ENCODE measurements around the gene AQP1. TPM values are rescaled to one million over a fixed set of nuclear protein-coding genes. Genes with fewer than 3 reads are reported as not detected.

The AQP1 gene
- total and polyA plus RNA-seq, 2 donors (not counting 1 experiment from before 2014, with no cell fraction given), result not detected

GRCh38 chr7:30910411-30911073 lies 1.1 kb upstream of the AQP1 start:
- DNase-seq (no peak), ATAC-seq (ENCODE audit: low read depth) (no peak)
- intact Hi-C loops (cut with micrococcal nuclease), result no loop called here
- Mint-ChIP-seq H3K4me1 (no peaks in the 10 kb centered on the region), H3K27me3 (peaks cover 5% of the 10 kb centered on the region), H3K4me3 (no peak overlapping the region), H3K9me3 (ENCODE audit: insufficient read depth) (no peaks in the 10 kb centered on the region), H3K27ac (no peak overlapping the region)
- H3K9me3 ChIP-seq (ENCODE audit: control extremely low read depth in 1 of 3, control insufficient read depth in 2 of 3, insufficient read depth in 1 of 3, low read length in 2 of 3), result no peaks in the 10 kb centered on the region
- no peak overlapping the region for H3K9ac ChIP-seq (ENCODE audit: low read length)
- CTCF ChIA-PET, result no interaction called here
- no peak overlapping the region for H3K27ac ChIP-seq (ENCODE audit: low read length in 2 of 2)
- H4K20me1 ChIP-seq (ENCODE audit: control insufficient read depth, insufficient read depth, low read length, poor library complexity, severe bottlenecking), result no peaks in the 10 kb centered on the region
- no peak for TF ChIP-seq EZH2 (IDR thresholded peaks at IDR 0.05; ENCODE audit: borderline replicate concordance, insufficient read depth, low read depth, low read length, poor library complexity, severe bottlenecking)
- TF ChIP-seq, protein P1, sequence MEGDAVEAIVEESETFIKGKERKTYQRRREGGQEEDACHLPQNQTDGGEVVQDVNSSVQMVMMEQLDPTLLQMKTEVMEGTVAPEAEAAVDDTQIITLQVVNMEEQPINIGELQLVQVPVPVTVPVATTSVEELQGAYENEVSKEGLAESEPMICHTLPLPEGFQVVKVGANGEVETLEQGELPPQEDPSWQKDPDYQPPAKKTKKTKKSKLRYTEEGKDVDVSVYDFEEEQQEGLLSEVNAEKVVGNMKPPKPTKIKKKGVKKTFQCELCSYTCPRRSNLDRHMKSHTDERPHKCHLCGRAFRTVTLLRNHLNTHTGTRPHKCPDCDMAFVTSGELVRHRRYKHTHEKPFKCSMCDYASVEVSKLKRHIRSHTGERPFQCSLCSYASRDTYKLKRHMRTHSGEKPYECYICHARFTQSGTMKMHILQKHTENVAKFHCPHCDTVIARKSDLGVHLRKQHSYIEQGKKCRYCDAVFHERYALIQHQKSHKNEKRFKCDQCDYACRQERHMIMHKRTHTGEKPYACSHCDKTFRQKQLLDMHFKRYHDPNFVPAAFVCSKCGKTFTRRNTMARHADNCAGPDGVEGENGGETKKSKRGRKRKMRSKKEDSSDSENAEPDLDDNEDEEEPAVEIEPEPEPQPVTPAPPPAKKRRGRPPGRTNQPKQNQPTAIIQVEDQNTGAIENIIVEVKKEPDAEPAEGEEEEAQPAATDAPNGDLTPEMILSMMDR (IDR thresholded peaks at IDR 0.05), result no peak
- no peaks in the 10 kb centered on the region for H3K27me3 ChIP-seq (replicated peaks in 1 of 4; ENCODE audit: control extremely low read depth in 1 of 4, control insufficient read depth in 3 of 4, insufficient read depth in 4 of 4, low read length in 3 of 4)
- H3K36me3 ChIP-seq (replicated peaks in 1 of 2; ENCODE audit: control extremely low read depth in 1 of 2, control insufficient read depth in 1 of 2, extremely low read depth in 1 of 2, insufficient read depth in 2 of 2, low read length in 1 of 2), result no peaks in the 10 kb centered on the region
- 93% methylated on average over 11 of the region's 11 CpGs for WGBS (ENCODE audit: insufficient coverage)
- no peak overlapping the region for H3K4me2 ChIP-seq (replicated peaks; ENCODE audit: low read depth, low read length, poor library complexity, severe bottlenecking)
- H3K4me1 ChIP-seq (ENCODE audit: control insufficient read depth in 2 of 2, insufficient read depth in 2 of 2, low read length in 2 of 2), result no peaks in the 10 kb centered on the region
- H3K79me2 ChIP-seq (ENCODE audit: control insufficient read depth, insufficient read depth, low read length), result no peaks in the 10 kb centered on the region
- no peak overlapping the region for H2AFZ ChIP-seq (ENCODE audit: insufficient read depth, low read depth, low read length, poor library complexity, severe bottlenecking)
- POLR2A ChIA-PET, result interaction anchor here (0.6 kb wide), 1 partner anchor 25 kb away, joined by 4 read pairs; no protein-coding TSS in a partner anchor
- no peak overlapping the region for H3K4me3 ChIP-seq (ENCODE audit: control extremely low read depth in 1 of 5, extremely low read depth in 1 of 5, insufficient read depth in 1 of 5, low read depth in 2 of 5, low read length in 4 of 5)

DNA sequence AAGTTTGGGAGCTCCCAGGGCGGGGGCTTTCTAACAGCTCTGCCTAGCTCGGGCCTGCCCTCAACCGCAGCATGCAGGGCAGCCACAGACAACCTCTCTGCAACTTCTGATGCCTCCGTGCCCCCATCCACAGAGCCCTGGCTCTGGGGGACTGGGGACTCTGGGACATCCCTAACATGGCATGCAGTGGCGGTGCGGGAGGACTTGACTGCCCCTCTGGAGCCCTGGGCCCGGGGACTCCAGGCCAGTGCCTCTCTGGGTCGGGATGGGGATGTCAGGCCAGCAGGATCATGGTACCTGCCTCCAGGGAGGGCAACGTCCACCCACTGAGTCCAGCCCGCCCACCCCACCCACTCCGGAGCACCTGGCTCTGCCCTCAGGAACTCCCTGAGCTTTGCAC lies 520 bp upstream of the AQP1 start:
- intact Hi-C loops (cut with micrococcal nuclease), result no loop called here
- TF ChIP-seq EZH2 (IDR thresholded peaks at IDR 0.05; ENCODE audit: borderline replicate concordance, insufficient read depth, low read depth, low read length, poor library complexity, severe bottlenecking), result no peak
- TF ChIP-seq, protein P1 (IDR thresholded peaks at IDR 0.05), result no peak
- 77% methylated on average over 9 of the region's 11 CpGs for WGBS (ENCODE audit: insufficient coverage)
- ATAC-seq (ENCODE audit: low read depth) (no peak), DNase-seq (no peak)
- ChIA-PET POLR2A (no interaction called here), CTCF (no interaction called here)
- no peaks in the 10 kb centered on the region for H3K27me3 ChIP-seq (replicated peaks in 1 of 4; ENCODE audit: control extremely low read depth in 1 of 4, control insufficient read depth in 3 of 4, insufficient read depth in 4 of 4, low read length in 3 of 4)
- H3K4me3 ChIP-seq (ENCODE audit: control extremely low read depth in 1 of 5, extremely low read depth in 1 of 5, insufficient read depth in 1 of 5, low read depth in 2 of 5, low read length in 4 of 5), result no peak overlapping the region
- H3K9me3 ChIP-seq (ENCODE audit: control extremely low read depth in 1 of 3, control insufficient read depth in 2 of 3, insufficient read depth in 1 of 3, low read length in 2 of 3), result no peaks in the 10 kb centered on the region
- Mint-ChIP-seq H3K27me3 (peaks cover 5% of the 10 kb centered on the region), H3K4me3 (no peak overlapping the region), H3K27ac (no peak overlapping the region), H3K9me3 (ENCODE audit: insufficient read depth) (no peaks in the 10 kb centered on the region), H3K4me1 (no peaks in the 10 kb centered on the region)
- H4K20me1 ChIP-seq (ENCODE audit: control insufficient read depth, insufficient read depth, low read length, poor library complexity, severe bottlenecking), result no peaks in the 10 kb centered on the region
- no peaks in the 10 kb centered on the region for H3K36me3 ChIP-seq (replicated peaks in 1 of 2; ENCODE audit: control extremely low read depth in 1 of 2, control insufficient read depth in 1 of 2, extremely low read depth in 1 of 2, insufficient read depth in 2 of 2, low read length in 1 of 2)
- no peak overlapping the region for H3K4me2 ChIP-seq (replicated peaks; ENCODE audit: low read depth, low read length, poor library complexity, severe bottlenecking)
- H2AFZ ChIP-seq (ENCODE audit: insufficient read depth, low read depth, low read length, poor library complexity, severe bottlenecking), result no peak overlapping the region
- no peaks in the 10 kb centered on the region for H3K4me1 ChIP-seq (ENCODE audit: control insufficient read depth in 2 of 2, insufficient read depth in 2 of 2, low read length in 2 of 2)
- H3K79me2 ChIP-seq (ENCODE audit: control insufficient read depth, insufficient read depth, low read length), result no peaks in the 10 kb centered on the region
- no peak overlapping the region for H3K27ac ChIP-seq (ENCODE audit: low read length in 2 of 2)
- no peak overlapping the region for H3K9ac ChIP-seq (ENCODE audit: low read length)
